Cardiac muscle cell (in vitro differentiated cells and primary cell): ENCODE results near the gene KRTAP10-5. TPM values are rescaled to one million over a fixed set of nuclear protein-coding genes. Genes with fewer than 3 reads are reported as not detected.

ENCODE experiments used
- DNase-seq, 2 donors: peaks; one replicate each; pipeline versions ENCODE4 v3.0.0 to v3.0.0-alpha.2; 2010 to 2017; ENCODE audit warnings: low read depth in 1 of 2, low spot score in 1 of 2
- H3K27ac ChIP-seq: fragments of 200-600 bp; sonication (generic); 2 replicates; pipeline ENCODE4 v1.5.1; 2016
- H3K27me3 ChIP-seq: fragments of 200-600 bp; sonication (generic); 2 replicates; pipeline ENCODE4 v1.6.0; 2016; ENCODE audit warnings: control low read depth
- H3K36me3 ChIP-seq: fragments of 200-600 bp; sonication (generic); 2 replicates; pipeline ENCODE4 v1.5.1; 2016; ENCODE audit warnings: control low read depth
- H3K4me1 ChIP-seq: fragments of 200-600 bp; sonication (generic); 2 replicates; pipeline ENCODE4 v1.8.1; 2017; ENCODE audit warnings: low read depth, mild to moderate bottlenecking, mixed run types
- H3K4me3 ChIP-seq: fragments of 200-600 bp; sonication (generic); 2 replicates; pipeline ENCODE4 v1.5.1; 2016; ENCODE audit warnings: mild to moderate bottlenecking
- H3K9me3 ChIP-seq: fragments of 200-600 bp; sonication (generic); 2 replicates; pipeline ENCODE4 v1.5.1; 2017; ENCODE audit warnings: low read depth, mild to moderate bottlenecking, control low read depth
- polyA plus RNA-seq: library from polyadenylated mRNA; unstranded; fragments of >200 nt; fragmentation: Nextera tagmentation; extraction: Ambion mirVana; gene quantifications from 2 replicates; pipeline ENCODE4 v1.2.1, GENCODE V29; 2016
- total RNA-seq: library from RNA; depleted of rRNA; stranded (reverse); fragments of >200 nt; gene quantifications from 2 replicates; pipeline ENCODE4 v1.2.3, GENCODE V29; 2016
- TF ChIP-seq, protein P1 (sequence below): IDR thresholded peaks from 2 replicates; pipeline ENCODE4 v1.5.1; 2012; ENCODE audit warnings: low read depth, mild to moderate bottlenecking, low read length

The KRTAP10-5 gene
- total and polyA plus RNA-seq, 2 experiments from 2014 or later = not detected

DNA sequence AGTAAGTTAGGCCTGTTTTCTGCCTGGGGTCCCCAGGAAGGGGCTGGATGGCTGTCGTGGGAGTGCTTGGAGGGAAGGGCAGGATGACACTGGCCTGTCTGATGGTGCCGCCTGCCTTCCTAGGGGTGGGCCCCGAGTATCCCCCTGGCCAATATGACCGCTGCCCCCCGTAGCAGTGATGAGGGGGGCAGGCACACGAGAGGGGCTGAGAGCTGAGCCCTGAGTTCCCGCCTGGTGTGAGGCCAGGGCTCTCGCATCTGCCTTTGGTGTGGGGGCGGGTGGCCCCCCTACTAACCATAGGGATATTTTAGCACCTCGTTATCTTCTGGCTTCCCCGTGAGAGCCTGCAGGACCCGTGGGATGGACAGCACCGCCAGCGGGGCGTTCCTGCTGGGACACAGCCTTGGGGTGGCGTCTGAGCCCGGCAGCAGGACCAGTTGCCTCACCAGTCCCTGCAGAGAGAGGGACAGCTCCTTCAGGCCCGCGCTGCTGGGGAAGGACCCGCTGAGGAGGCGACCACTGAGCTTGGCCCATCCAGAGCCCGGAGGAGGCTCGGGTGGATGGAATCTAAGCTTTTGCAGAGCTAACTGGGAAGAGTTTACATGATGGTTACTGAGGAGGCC, 50.8 kb downstream of the KRTAP10-5 start:
- DNase-seq = no peak
- TF ChIP-seq, protein P1, sequence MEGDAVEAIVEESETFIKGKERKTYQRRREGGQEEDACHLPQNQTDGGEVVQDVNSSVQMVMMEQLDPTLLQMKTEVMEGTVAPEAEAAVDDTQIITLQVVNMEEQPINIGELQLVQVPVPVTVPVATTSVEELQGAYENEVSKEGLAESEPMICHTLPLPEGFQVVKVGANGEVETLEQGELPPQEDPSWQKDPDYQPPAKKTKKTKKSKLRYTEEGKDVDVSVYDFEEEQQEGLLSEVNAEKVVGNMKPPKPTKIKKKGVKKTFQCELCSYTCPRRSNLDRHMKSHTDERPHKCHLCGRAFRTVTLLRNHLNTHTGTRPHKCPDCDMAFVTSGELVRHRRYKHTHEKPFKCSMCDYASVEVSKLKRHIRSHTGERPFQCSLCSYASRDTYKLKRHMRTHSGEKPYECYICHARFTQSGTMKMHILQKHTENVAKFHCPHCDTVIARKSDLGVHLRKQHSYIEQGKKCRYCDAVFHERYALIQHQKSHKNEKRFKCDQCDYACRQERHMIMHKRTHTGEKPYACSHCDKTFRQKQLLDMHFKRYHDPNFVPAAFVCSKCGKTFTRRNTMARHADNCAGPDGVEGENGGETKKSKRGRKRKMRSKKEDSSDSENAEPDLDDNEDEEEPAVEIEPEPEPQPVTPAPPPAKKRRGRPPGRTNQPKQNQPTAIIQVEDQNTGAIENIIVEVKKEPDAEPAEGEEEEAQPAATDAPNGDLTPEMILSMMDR = no peak

More for the DNA sequence above, 50.8 kb downstream of the KRTAP10-5 start:
- H3K36me3 ChIP-seq = no peaks in the 10 kb centered on the region
- no peak overlapping the region for H3K4me3 ChIP-seq
- H3K27me3 ChIP-seq = no peaks in the 10 kb centered on the region
- no peaks in the 10 kb centered on the region for H3K9me3 ChIP-seq
- H3K4me1 ChIP-seq = no peaks in the 10 kb centered on the region
- no peak overlapping the region for H3K27ac ChIP-seq

Other genes with a start within 250 kb of the KRTAP10-5 start
- 40.9 and 46.7 TPM in 2 replicates for gene CFAP410, start 241.2 kb downstream of the KRTAP10-5 start, total RNA-seq
- gene CFAP410, start 241.2 kb downstream of the KRTAP10-5 start, polyA plus RNA-seq = 34.0 and 37.1 TPM in 2 replicates
- gene TRPM2, start 227.0 kb downstream of the KRTAP10-5 start, total RNA-seq = not detected in 2 replicates
- not detected in 2 replicates for gene TRPM2, start 227.0 kb downstream of the KRTAP10-5 start, polyA plus RNA-seq
- 5.9 and 9.5 TPM in 2 replicates for gene LRRC3, start 125.1 kb downstream of the KRTAP10-5 start, total RNA-seq
- gene LRRC3, start 125.1 kb downstream of the KRTAP10-5 start, polyA plus RNA-seq = 3.3 and 4.1 TPM in 2 replicates
- not detected in 2 replicates for gene KRTAP10-1, start 40.4 kb downstream of the KRTAP10-5 start, total RNA-seq
- 0.56 TPM in 1 of 2 replicates, not detected in the other for gene KRTAP10-1, start 40.4 kb downstream of the KRTAP10-5 start, polyA plus RNA-seq
- gene KRTAP10-2, start 29.1 kb downstream of the KRTAP10-5 start, total RNA-seq = not detected in 2 replicates
- 0.55 TPM in 1 of 2 replicates, not detected in the other for gene KRTAP10-2, start 29.1 kb downstream of the KRTAP10-5 start, polyA plus RNA-seq
- gene KRTAP10-3, start 21.8 kb downstream of the KRTAP10-5 start, total RNA-seq = not detected in 2 replicates
- gene KRTAP10-3, start 21.8 kb downstream of the KRTAP10-5 start, polyA plus RNA-seq = not detected in 2 replicates
- gene KRTAP10-4, start 6.9 kb downstream of the KRTAP10-5 start, total RNA-seq = not detected in 2 replicates
- 0.16 TPM in 1 of 2 replicates, not detected in the other for gene KRTAP10-4, start 6.9 kb downstream of the KRTAP10-5 start, polyA plus RNA-seq
- not detected in 2 replicates for gene KRTAP10-6, start 11.9 kb upstream of the KRTAP10-5 start, total RNA-seq
- gene KRTAP10-6, start 11.9 kb upstream of the KRTAP10-5 start, polyA plus RNA-seq = 0.29 TPM in 1 of 2 replicates, not detected in the other
- gene KRTAP10-7, start 20.0 kb upstream of the KRTAP10-5 start, total RNA-seq = not detected in 2 replicates
- gene KRTAP10-7, start 20.0 kb upstream of the KRTAP10-5 start, polyA plus RNA-seq = not detected in 2 replicates
- gene KRTAP10-8, start 31.5 kb upstream of the KRTAP10-5 start, total RNA-seq = not detected in 2 replicates
- not detected in 2 replicates for gene KRTAP10-8, start 31.5 kb upstream of the KRTAP10-5 start, polyA plus RNA-seq
- gene KRTAP10-9, start 46.5 kb upstream of the KRTAP10-5 start, total RNA-seq = not detected in 2 replicates
- not detected in 2 replicates for gene KRTAP10-9, start 46.5 kb upstream of the KRTAP10-5 start, polyA plus RNA-seq
- not detected in 2 replicates for gene KRTAP10-10, start 56.8 kb upstream of the KRTAP10-5 start, total RNA-seq
- not detected in 2 replicates for gene KRTAP10-10, start 56.8 kb upstream of the KRTAP10-5 start, polyA plus RNA-seq
- not detected in 2 replicates for gene KRTAP10-11, start 65.8 kb upstream of the KRTAP10-5 start, total RNA-seq
- not detected in 2 replicates for gene KRTAP10-11, start 65.8 kb upstream of the KRTAP10-5 start, polyA plus RNA-seq
- not detected in 2 replicates for gene KRTAP12-4, start 74.1 kb upstream of the KRTAP10-5 start, total RNA-seq
- not detected in 2 replicates for gene KRTAP12-4, start 74.1 kb upstream of the KRTAP10-5 start, polyA plus RNA-seq
- not detected in 2 replicates for gene KRTAP12-3, start 77.3 kb upstream of the KRTAP10-5 start, total RNA-seq
- not detected in 2 replicates for gene KRTAP12-3, start 77.3 kb upstream of the KRTAP10-5 start, polyA plus RNA-seq
- gene KRTAP12-2, start 86.3 kb upstream of the KRTAP10-5 start, total RNA-seq = not detected in 2 replicates
- gene KRTAP12-2, start 86.3 kb upstream of the KRTAP10-5 start, polyA plus RNA-seq = not detected in 2 replicates
- gene KRTAP12-1, start 101.6 kb upstream of the KRTAP10-5 start, total RNA-seq = not detected in 2 replicates
- gene KRTAP12-1, start 101.6 kb upstream of the KRTAP10-5 start, polyA plus RNA-seq = not detected in 2 replicates
- gene KRTAP10-12, start 116.6 kb upstream of the KRTAP10-5 start, total RNA-seq = not detected in 2 replicates
- not detected in 2 replicates for gene KRTAP10-12, start 116.6 kb upstream of the KRTAP10-5 start, polyA plus RNA-seq
- gene TSPEAR, start 131.0 kb upstream of the KRTAP10-5 start, total RNA-seq = 2.8 and 3.2 TPM in 2 replicates
- 3.4 and 5.3 TPM in 2 replicates for gene TSPEAR, start 131.0 kb upstream of the KRTAP10-5 start, polyA plus RNA-seq
- gene UBE2G2, start 221.2 kb upstream of the KRTAP10-5 start, total RNA-seq = 47.8 and 79.4 TPM in 2 replicates
- 78.7 and 86.4 TPM in 2 replicates for gene UBE2G2, start 221.2 kb upstream of the KRTAP10-5 start, polyA plus RNA-seq
- 63.0 and 89.8 TPM in 2 replicates for gene SUMO3, start 237.5 kb upstream of the KRTAP10-5 start, total RNA-seq
- gene SUMO3, start 237.5 kb upstream of the KRTAP10-5 start, polyA plus RNA-seq = 95.9 and 121 TPM in 2 replicates